CD4-positive, alpha-beta T cell (primary cell): Measurements from ENCODE around the gene TGFBR2. TPM values are rescaled to one million over a fixed set of nuclear protein-coding genes. Genes with fewer than 3 reads are reported as not detected.
A peak's percentile ranks its signal among the peaks of the same experiment; 100 is the strongest.

ENCODE experiments used
- ATAC-seq: fragments of 200-7000 bp; cut with Tn5 transposase; one replicate; pipeline ENCODE4 v1.10.0; 2022; ENCODE audit warnings: mild to moderate bottlenecking; ENCODE audit not compliant: poor library complexity
- CTCF ChIA-PET: fragments of 350-600 bp; sonication (Branson Sonifier 250); formaldehyde crosslinking; loops from one replicate; lab custom pipeline; 2021; ENCODE audit warnings: antibody characterized with exemption, inconsistent platforms; lab: Charles Lee
- POLR2A ChIA-PET: fragments of 350-600 bp; sonication (Branson Sonifier 250); formaldehyde crosslinking; loops from one replicate; lab custom pipeline; 2021; ENCODE audit warnings: antibody characterized with exemption, inconsistent platforms; lab: Charles Lee
- DNase-seq, 14 experiments: peaks; one replicate each; pipeline ENCODE4 v3.0.0-alpha.2; 2013 to 2020; ENCODE audit warnings: mixed read lengths in 2 of 14
- H3K27ac ChIP-seq, 2 donors: one replicate each; pipeline versions ENCODE4 v1.5.1 to v1.7.0; 2013; ENCODE audit warnings: low read length in 2 of 2, low read depth in 1 of 2, mild to moderate bottlenecking in 1 of 2
- H3K27me3 ChIP-seq, 2 experiments: 1 replicate in 1 of 2; 2 replicates in 1 of 2; pipeline versions ENCODE4 v1.6.1 to v1.7.0; 2013; ENCODE audit warnings: low read length in 2 of 2, control low read depth in 1 of 2, mild to moderate bottlenecking in 1 of 2, moderate library complexity in 1 of 2; ENCODE audit not compliant: insufficient read depth in 2 of 2, control insufficient read depth in 1 of 2
- H3K36me3 ChIP-seq: one replicate; pipeline ENCODE4 v1.6.1; 2013; ENCODE audit warnings: low read length, control low read depth; ENCODE audit not compliant: insufficient read depth
- H3K4me1 ChIP-seq: one replicate; pipeline ENCODE4 v1.6.1; 2013; ENCODE audit warnings: low read length, control low read depth; ENCODE audit not compliant: insufficient read depth
- H3K4me3 ChIP-seq: one replicate; pipeline ENCODE4 v1.5.1; 2013; ENCODE audit warnings: mild to moderate bottlenecking, low read length, moderate library complexity
- H3K9me3 ChIP-seq, 2 experiments: 1 replicate in 1 of 2; 2 replicates in 1 of 2; pipeline versions ENCODE4 v1.6.1 to v1.7.0; 2013; ENCODE audit warnings: low read length in 2 of 2, mild to moderate bottlenecking in 2 of 2, control low read depth in 1 of 2, moderate library complexity in 1 of 2; ENCODE audit not compliant: control insufficient read depth in 1 of 2, insufficient read depth in 1 of 2
- H3K27ac Mint-ChIP-seq: one replicate; pipeline ENCODE4 v1.8.0; 2020; ENCODE audit warnings: mixed read lengths
- H3K27me3 Mint-ChIP-seq: one replicate; pipeline ENCODE4 v1.8.0; 2021; ENCODE audit warnings: mixed read lengths
- H3K36me3 Mint-ChIP-seq: one replicate; pipeline ENCODE4 v1.8.0; 2021; ENCODE audit warnings: low read depth, mixed read lengths
- H3K4me1 Mint-ChIP-seq: one replicate; pipeline ENCODE4 v1.8.0; 2021; ENCODE audit warnings: low read depth, mixed read lengths
- H3K4me3 Mint-ChIP-seq: one replicate; pipeline ENCODE4 v1.8.0; 2020; ENCODE audit warnings: mild to moderate bottlenecking, mixed read lengths
- H3K9me3 Mint-ChIP-seq: one replicate; pipeline ENCODE4 v1.8.0; 2020; ENCODE audit warnings: mixed read lengths
- intact Hi-C, 2 experiments: fragments of 100-400 bp; cut with DNase I in 1 of 2; cut with micrococcal nuclease in 1 of 2; formaldehyde crosslinking; loops; one replicate each; pipeline versions ENCODE4 v1.15.1 to v1.9.0; 2023 to 2025; cut with DNase I, micrococcal nuclease
- total RNA-seq, 174 experiments: library from RNA in 2 of 174; stranded (reverse) in 2 of 174; gene quantifications; one replicate each; pipeline ENCODE4 v1.2.3 and lab custom pipeline; 2021 to 2026
- TF ChIP-seq, protein P1 (sequence below): fragments of 200-600 bp; IDR thresholded peaks from one replicate; pipeline ENCODE4 v1.8.0; 2022; ENCODE audit warnings: antibody characterized with exemption, mild to moderate bottlenecking

The TGFBR2 gene
- total RNA-seq, 2 experiments from 2014 or later = 203 to 205 TPM

DNA sequence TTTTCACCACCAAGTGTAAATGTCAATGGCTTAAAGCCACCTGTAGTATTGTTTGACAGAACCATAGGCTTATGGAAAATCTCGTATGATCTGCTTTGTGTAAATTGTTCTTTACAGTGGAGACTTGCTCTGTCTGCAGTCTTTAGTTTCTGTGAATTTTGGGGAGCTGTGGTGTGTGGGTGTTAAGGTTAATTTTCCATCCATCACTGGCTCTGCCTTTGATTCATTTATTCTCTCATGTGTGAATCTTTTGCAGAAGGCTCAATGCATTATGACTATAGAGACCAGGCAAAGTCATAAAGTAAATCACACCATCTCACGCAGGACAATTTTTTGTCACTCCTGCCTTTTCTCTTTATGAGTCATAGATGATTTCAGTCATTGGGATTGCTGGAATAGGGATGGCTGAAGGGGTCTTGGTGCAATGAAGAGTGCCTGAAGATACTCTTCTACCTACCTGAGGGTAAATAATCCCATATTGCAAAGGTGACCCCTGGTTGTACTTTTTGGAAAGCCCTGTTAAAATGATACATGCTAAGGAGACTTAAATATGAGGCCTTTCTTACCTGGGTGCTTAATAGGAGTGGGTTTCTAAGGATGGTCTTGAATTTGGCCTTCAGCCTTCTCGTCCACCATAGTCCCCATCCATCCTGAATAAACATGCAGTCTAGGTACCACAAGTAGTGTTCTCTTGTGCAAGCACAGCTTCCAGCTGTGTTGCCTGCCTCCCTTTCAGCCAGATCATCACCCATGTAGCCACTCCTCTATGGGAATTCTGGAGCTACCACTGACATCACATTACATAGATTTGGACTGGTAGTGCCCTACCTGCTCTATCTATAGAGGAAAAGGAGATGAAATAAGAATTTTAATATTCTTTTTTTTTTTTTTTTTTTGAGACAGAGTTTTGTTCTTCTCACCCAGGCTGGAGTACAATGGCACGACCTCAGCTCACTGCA is 14.3 kb downstream of the TGFBR2 start:
- H3K9me3 Mint-ChIP-seq = no peaks in the 10 kb centered on the region

DNA sequence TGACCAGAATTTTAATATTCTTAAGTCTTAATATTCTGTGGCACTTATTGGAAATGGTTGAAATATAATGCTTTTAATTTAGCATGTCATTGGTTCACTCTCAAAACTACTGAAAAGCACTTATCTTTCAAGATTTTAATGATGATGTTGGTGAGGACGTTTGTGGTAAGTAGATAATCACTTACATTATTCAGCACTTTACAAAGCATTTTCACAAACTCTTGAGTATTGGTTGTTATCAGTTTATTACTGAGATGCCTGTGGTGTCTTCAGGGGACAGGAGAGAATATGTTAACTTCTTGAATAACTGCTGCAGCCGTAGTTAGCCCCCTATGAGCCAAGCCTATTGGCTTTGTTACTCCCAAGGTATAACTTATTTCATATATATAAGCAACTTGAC is 15.2 kb downstream of the TGFBR2 start:
- H3K27ac ChIP-seq = peak overlapping the region; percentile 25 to 39
- H3K4me1 Mint-ChIP-seq = peaks cover 98% of the 10 kb centered on the region
- peaks cover 98% of the 10 kb centered on the region for H3K36me3 Mint-ChIP-seq
- H3K4me1 ChIP-seq = peaks cover 67% of the 10 kb centered on the region
- H3K9me3 Mint-ChIP-seq = no peaks in the 10 kb centered on the region
- no peaks in the 10 kb centered on the region for H3K27me3 ChIP-seq
- DNase-seq = peak in 1 of 14 experiments; percentile 22
- no peaks in the 10 kb centered on the region for H3K9me3 ChIP-seq
- peak overlapping the region; percentile 96 for H3K27ac Mint-ChIP-seq
- peaks cover 23% of the 10 kb centered on the region for H3K36me3 ChIP-seq
- intact Hi-C loops = no loop called here
- H3K4me3 ChIP-seq = no peak overlapping the region
- TF ChIP-seq, protein P1, sequence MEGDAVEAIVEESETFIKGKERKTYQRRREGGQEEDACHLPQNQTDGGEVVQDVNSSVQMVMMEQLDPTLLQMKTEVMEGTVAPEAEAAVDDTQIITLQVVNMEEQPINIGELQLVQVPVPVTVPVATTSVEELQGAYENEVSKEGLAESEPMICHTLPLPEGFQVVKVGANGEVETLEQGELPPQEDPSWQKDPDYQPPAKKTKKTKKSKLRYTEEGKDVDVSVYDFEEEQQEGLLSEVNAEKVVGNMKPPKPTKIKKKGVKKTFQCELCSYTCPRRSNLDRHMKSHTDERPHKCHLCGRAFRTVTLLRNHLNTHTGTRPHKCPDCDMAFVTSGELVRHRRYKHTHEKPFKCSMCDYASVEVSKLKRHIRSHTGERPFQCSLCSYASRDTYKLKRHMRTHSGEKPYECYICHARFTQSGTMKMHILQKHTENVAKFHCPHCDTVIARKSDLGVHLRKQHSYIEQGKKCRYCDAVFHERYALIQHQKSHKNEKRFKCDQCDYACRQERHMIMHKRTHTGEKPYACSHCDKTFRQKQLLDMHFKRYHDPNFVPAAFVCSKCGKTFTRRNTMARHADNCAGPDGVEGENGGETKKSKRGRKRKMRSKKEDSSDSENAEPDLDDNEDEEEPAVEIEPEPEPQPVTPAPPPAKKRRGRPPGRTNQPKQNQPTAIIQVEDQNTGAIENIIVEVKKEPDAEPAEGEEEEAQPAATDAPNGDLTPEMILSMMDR = no peak
- ATAC-seq = no peak
- CTCF ChIA-PET = no interaction called here
- H3K4me3 Mint-ChIP-seq = peak overlapping the region; percentile 78
- POLR2A ChIA-PET = interaction anchor here (0.6 to 6.9 kb wide), 5 partner anchors 8 to 136 kb away, joined by 3 to 80 read pairs (median 13); partner anchors contain the start of gene TGFBR2
- no peaks in the 10 kb centered on the region for H3K27me3 Mint-ChIP-seq

More for the DNA sequence above, 14.3 kb downstream of the TGFBR2 start:
- Mint-ChIP-seq H3K27me3 (no peaks in the 10 kb centered on the region), H3K27ac (peak overlapping the region; percentile 96), H3K36me3 (peaks cover 96% of the 10 kb centered on the region), H3K4me3 (peak overlapping the region; percentile 73), H3K4me1 (peaks cover 98% of the 10 kb centered on the region)
- TF ChIP-seq, protein P1 = no peak
- intact Hi-C loops = no loop called here
- Histone ChIP-seq H3K9me3 (no peaks in the 10 kb centered on the region), H3K27ac (peak overlapping the region in 1 of 2 donors; percentile 24), H3K4me1 (peaks cover 64% of the 10 kb centered on the region), H3K36me3 (peaks cover 18% of the 10 kb centered on the region), H3K27me3 (no peaks in the 10 kb centered on the region), H3K4me3 (peak overlapping the region; percentile 3)
- ATAC-seq (peak; percentile 19), DNase-seq (peak in 1 of 14 experiments; percentile 19)
- CTCF ChIA-PET = interaction anchor here (1.0 to 1.3 kb wide), 2 partner anchors 10 to 14 kb away, joined by 3 read pairs; no protein-coding TSS in a partner anchor
- POLR2A ChIA-PET = interaction anchor here (1.3 to 6.9 kb wide), 9 partner anchors 8 to 107 kb away, joined by 3 to 80 read pairs (median 5); partner anchors contain the start of gene TGFBR2

DNA sequence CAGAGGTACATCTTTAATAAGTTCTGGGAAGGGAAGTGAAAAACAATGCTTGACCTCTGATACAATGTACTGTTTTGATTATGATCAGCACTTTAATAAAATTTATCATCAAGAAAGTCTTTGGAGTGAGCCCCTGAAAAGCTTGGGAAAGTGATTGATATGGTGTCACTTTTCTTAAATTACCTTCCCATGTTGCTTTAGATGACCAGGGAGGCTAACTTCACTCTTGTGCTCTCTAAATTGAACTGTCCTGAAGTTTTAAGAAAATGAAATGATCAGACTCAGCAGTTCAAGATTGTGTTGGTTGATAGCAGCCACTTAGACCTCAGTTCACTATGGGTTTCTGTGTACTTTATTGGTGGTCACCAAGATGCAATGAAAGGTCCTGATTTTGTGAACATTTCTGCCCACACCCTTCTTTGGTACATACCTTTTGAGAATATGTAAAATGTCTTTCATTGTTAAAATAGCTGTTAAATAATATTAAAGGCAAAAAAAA is 15.7 kb downstream of the TGFBR2 start:
- Mint-ChIP-seq H3K9me3 (no peaks in the 10 kb centered on the region), H3K4me3 (peak overlapping the region; percentile 78)
- CTCF ChIA-PET = no interaction called here

More for the DNA sequence above, 15.7 kb downstream of the TGFBR2 start:
- ATAC-seq = no peak
- H3K4me1 Mint-ChIP-seq = peaks cover 98% of the 10 kb centered on the region
- no peaks in the 10 kb centered on the region for H3K27me3 Mint-ChIP-seq
- POLR2A ChIA-PET = interaction anchor here (0.6 to 2.2 kb wide), 11 partner anchors 8 to 302 kb away, joined by 3 to 13 read pairs (median 6); no protein-coding TSS in a partner anchor
- peak overlapping the region; percentile 96 for H3K27ac Mint-ChIP-seq
- peaks cover 98% of the 10 kb centered on the region for H3K36me3 Mint-ChIP-seq
- peaks cover 70% of the 10 kb centered on the region for H3K4me1 ChIP-seq
- intact Hi-C loops = no loop called here
- peak overlapping the region; percentile 5 for H3K4me3 ChIP-seq
- TF ChIP-seq, protein P1 = no peak
- no peaks in the 10 kb centered on the region for H3K27me3 ChIP-seq
- H3K36me3 ChIP-seq = peaks cover 23% of the 10 kb centered on the region
- H3K27ac ChIP-seq = peak overlapping the region; percentile 25 to 39
- DNase-seq = no peak
- H3K9me3 ChIP-seq = no peaks in the 10 kb centered on the region
